Suprapubic skin (tissue), 4 donors: ENCODE results near the gene CLASP2. TPM values are rescaled to one million over a fixed set of nuclear protein-coding genes. Genes with fewer than 3 reads are reported as not detected.
"Not testable (repeated sequence)": the region's sequence is repeated elsewhere in the genome, so short reads cannot be mapped to it uniquely, and the experiment has no call there.

Source experiments
- DNase-seq, 2 donors: peaks; one replicate each; pipeline ENCODE4 v3.0.0-alpha.2; 2019; ENCODE audit warnings: low spot score in 2 of 2
- H3K27ac ChIP-seq: fragments of 200-600 bp; sonication (generic); one replicate; pipeline ENCODE4 v1.5.1; 2019
- H3K27me3 ChIP-seq: fragments of 200-600 bp; sonication (generic); one replicate; pipeline ENCODE4 v1.5.1; 2019
- H3K36me3 ChIP-seq: fragments of 200-600 bp; sonication (generic); one replicate; pipeline ENCODE4 v1.5.1; 2019
- H3K4me1 ChIP-seq: fragments of 200-600 bp; sonication (generic); one replicate; pipeline ENCODE4 v1.5.1; 2019
- H3K4me3 ChIP-seq: fragments of 200-600 bp; sonication (generic); one replicate; pipeline ENCODE4 v1.5.1; 2019; ENCODE audit warnings: mild to moderate bottlenecking
- H3K9me3 ChIP-seq: fragments of 200-600 bp; sonication (generic); one replicate; pipeline ENCODE4 v1.5.1; 2019
- EP300 ChIP-seq: sonication (generic); formaldehyde crosslinking; IDR thresholded peaks from one replicate; pipeline ENCODE4 v1.6.1; 2017; ENCODE audit warnings: antibody characterized with exemption
- POLR2A ChIP-seq, 2 donors: fragments of 450-650 bp; IDR thresholded peaks; one replicate each; pipeline ENCODE4 v1.6.1; 2017; ENCODE audit warnings: antibody characterized with exemption in 2 of 2, mild to moderate bottlenecking in 2 of 2, moderate library complexity in 2 of 2
- POLR2AphosphoS5 ChIP-seq, 3 donors: sonication (generic); formaldehyde crosslinking; IDR thresholded peaks; one replicate each; pipeline ENCODE4 v1.6.1; 2017; ENCODE audit warnings: antibody characterized with exemption in 3 of 3
- WGBS: methylation state at CpG from one replicate; pipeline ENCODE4 v1.1.5; 2018; 5-methylcytosine and 5-hydroxymethylcytosine counted together
- total RNA-seq, 4 donors: library from RNA; depleted of rRNA; stranded (reverse); fragments of >200 nt; gene quantifications; one replicate each; pipeline ENCODE4 v1.1.0, GENCODE V29; 2016
- TF ChIP-seq, protein P1 (sequence below), 2 donors: fragments of 200-600 bp in 1 of 2; fragments of 450-650 bp in 1 of 2; sonication (generic) in 1 of 2; IDR thresholded peaks; one replicate each; pipeline ENCODE4 v1.5.1; 2016 to 2019; ENCODE audit warnings: antibody characterized with exemption in 2 of 2, mild to moderate bottlenecking in 1 of 2, moderate library complexity in 1 of 2

Gene CLASP2
- total RNA-seq, 4 donors from 2014 or later = 44.8 to 140 (median 59.7) TPM

DNA sequence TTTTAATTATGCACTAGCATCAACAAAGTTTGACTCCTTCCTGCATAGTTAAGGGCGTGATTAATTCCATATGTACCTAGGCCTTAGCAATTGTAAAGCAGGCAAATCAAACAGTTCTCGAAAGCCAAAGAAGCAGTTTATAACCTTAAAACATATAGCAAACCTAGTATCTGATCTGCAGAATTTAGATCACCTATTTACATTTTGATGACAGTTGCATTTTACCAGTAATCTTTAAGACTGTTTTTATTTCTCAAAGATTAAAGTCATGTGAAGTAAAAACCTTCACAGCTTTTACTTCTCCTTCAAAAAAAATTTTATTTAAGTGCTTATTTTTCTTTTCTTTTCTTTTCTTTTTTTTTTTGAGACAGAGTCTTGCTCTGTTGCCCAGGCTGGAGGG is 257.0 kb downstream of the CLASP2 start:
- no peaks in the 10 kb centered on the region for H3K36me3 ChIP-seq
- no peaks in the 10 kb centered on the region for H3K27me3 ChIP-seq
- peaks cover 3% of the 10 kb centered on the region for H3K9me3 ChIP-seq
- no peak for DNase-seq
- no peaks in the 10 kb centered on the region for H3K4me1 ChIP-seq
- H3K4me3 ChIP-seq = no peak overlapping the region
- TF ChIP-seq POLR2AphosphoS5 (IDR thresholded peaks at IDR 0.05) (no peak), EP300 (no peak), POLR2A (IDR thresholded peaks at IDR 0.05) (no peak)
- TF ChIP-seq, protein P1, sequence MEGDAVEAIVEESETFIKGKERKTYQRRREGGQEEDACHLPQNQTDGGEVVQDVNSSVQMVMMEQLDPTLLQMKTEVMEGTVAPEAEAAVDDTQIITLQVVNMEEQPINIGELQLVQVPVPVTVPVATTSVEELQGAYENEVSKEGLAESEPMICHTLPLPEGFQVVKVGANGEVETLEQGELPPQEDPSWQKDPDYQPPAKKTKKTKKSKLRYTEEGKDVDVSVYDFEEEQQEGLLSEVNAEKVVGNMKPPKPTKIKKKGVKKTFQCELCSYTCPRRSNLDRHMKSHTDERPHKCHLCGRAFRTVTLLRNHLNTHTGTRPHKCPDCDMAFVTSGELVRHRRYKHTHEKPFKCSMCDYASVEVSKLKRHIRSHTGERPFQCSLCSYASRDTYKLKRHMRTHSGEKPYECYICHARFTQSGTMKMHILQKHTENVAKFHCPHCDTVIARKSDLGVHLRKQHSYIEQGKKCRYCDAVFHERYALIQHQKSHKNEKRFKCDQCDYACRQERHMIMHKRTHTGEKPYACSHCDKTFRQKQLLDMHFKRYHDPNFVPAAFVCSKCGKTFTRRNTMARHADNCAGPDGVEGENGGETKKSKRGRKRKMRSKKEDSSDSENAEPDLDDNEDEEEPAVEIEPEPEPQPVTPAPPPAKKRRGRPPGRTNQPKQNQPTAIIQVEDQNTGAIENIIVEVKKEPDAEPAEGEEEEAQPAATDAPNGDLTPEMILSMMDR (IDR thresholded peaks at IDR 0.05) = no peak
- no peak overlapping the region for H3K27ac ChIP-seq
- 91% methylated on average over 2 of the region's 2 CpGs for WGBS

DNA sequence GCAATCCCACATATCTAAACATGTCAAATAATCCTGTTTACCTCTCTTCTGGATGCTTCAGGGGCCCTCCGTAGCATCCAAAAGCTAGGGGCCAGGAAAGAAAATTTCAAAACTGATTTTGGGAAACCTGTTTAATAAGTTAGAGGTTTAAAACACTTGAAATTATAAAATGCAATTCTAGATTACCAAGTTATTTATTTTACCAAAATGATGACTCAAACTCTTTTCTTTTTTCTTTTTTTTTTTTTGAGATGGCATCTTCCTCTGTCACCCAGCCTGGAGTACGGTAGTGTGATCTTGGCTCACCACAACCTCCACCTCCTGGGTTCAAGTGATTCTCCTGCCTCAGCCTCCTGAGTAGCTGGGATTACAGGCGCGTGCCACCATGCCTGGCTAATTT is 258.5 kb downstream of the CLASP2 start:
- not testable (repeated sequence) for H3K4me3 ChIP-seq, H3K27ac ChIP-seq, H3K36me3 ChIP-seq, H3K27me3 ChIP-seq, DNase-seq, H3K4me1 ChIP-seq, H3K9me3 ChIP-seq
- WGBS = 95% methylated on average over 4 of the region's 4 CpGs

DNA sequence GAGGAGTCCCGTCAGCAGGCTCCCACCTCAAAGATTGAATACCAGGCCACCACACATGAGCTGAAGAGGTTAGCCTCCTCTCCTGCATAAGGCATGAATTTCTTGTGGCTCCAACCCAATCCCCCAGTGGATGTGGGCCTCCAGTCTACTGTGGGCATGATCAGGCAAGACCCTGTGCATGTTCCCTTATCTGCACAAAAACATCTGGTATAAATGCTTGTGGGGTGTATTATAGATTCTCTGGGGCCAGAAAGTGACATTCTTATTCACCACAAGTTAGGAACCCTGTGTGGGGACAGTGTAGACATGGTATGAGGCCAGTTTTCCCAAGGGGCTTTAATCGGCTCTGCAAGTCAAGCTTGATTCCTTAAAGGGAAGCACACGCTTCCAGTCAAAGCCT is 259.6 kb downstream of the CLASP2 start:
- H3K36me3 ChIP-seq = no peaks in the 10 kb centered on the region
- H3K27me3 ChIP-seq = no peaks in the 10 kb centered on the region
- TF ChIP-seq POLR2A (IDR thresholded peaks at IDR 0.05) (no peak), EP300 (no peak), POLR2AphosphoS5 (IDR thresholded peaks at IDR 0.05) (no peak)
- TF ChIP-seq, protein P1 (IDR thresholded peaks at IDR 0.05) = no peak
- no peak overlapping the region for H3K27ac ChIP-seq
- H3K4me3 ChIP-seq = no peak overlapping the region
- H3K9me3 ChIP-seq = peaks cover 3% of the 10 kb centered on the region
- H3K4me1 ChIP-seq = no peaks in the 10 kb centered on the region
- WGBS = 87% methylated on average over 3 of the region's 3 CpGs
- no peak for DNase-seq

DNA sequence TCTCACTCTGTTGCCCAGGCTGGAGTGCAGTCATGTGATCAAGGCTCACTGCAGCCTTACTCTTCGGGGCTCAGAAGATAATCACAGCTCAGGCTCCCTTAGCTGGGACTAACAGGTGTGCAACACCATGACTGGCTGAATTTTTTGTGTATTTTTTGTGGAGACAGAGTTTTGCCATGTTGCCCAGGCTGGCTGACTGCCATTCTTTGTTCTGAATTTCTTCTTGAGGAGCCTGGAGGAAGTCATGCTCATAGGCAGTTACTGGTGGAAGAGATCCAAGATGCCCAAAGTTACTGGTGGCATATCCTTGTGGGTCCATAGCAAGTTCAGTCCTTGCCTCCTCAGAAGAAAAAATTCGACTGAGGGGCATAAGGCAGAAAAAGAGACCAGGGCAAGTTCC is 261.3 kb downstream of the CLASP2 start:
- TF ChIP-seq POLR2A (IDR thresholded peaks at IDR 0.05) (no peak), EP300 (no peak), POLR2AphosphoS5 (IDR thresholded peaks at IDR 0.05) (no peak)
- TF ChIP-seq, protein P1 (IDR thresholded peaks at IDR 0.05) = no peak
- WGBS = 69% methylated on average over 2 of the region's 2 CpGs
- H3K4me3 ChIP-seq = no peak overlapping the region

DNA sequence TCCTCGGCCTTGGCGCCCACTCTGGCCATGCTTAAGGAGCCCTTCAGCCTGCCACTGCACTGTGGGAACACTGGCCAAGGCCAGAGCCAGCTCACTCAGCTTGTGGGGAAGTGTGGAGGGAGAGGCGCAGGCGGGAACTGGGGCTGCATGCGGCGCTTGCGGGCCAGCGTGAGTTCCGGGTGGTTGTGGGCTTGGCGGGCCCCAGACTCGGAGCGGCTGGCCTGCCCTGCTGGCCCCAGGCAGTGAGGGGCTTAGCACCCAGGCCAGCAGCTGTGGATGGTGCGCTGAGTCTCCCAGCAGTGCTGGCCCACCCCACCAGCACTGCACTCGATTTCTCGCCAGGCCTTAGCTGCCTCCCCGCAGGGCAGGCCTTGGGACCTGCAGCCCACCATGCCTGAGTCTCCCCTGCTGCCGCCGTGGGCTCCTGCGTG is 264.7 kb downstream of the CLASP2 start:
- TF ChIP-seq, protein P1 (IDR thresholded peaks at IDR 0.05) = no peak
- TF ChIP-seq POLR2A (IDR thresholded peaks at IDR 0.05) (no peak), POLR2AphosphoS5 (IDR thresholded peaks at IDR 0.05) (no peak), EP300 (no peak)

More for the DNA sequence above, 261.3 kb downstream of the CLASP2 start:
- no peaks in the 10 kb centered on the region for H3K36me3 ChIP-seq
- H3K9me3 ChIP-seq = peaks cover 3% of the 10 kb centered on the region
- H3K27ac ChIP-seq = no peak overlapping the region
- H3K4me1 ChIP-seq = no peaks in the 10 kb centered on the region
- no peaks in the 10 kb centered on the region for H3K27me3 ChIP-seq
- DNase-seq = no peak

DNA sequence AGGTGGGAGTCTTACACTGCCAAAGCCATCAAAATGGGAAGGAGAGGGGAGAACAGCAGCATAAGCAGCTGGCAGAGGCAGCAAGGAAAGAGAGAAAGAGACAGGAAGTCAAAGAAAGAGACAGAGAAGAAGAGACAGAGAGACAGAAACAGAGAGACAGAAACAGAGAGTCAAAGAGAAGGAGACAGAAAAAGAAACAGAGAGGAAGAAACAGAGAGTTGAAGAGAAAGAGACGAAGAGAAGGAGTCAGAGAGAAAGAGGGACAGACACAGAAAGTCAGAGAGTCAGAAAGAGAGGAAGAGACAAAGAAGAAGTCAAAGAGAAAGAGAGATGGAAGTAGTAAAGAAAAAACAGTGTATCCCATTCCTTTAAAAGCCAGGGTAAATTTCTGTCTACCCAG is 266.1 kb downstream of the CLASP2 start:
- not testable (repeated sequence) for H3K27me3 ChIP-seq, H3K27ac ChIP-seq, H3K9me3 ChIP-seq, H3K36me3 ChIP-seq, H3K4me3 ChIP-seq, DNase-seq, H3K4me1 ChIP-seq
- WGBS = 86% methylated on average over 1 of the region's 1 CpG

More for the DNA sequence above, 264.7 kb downstream of the CLASP2 start:
- DNase-seq = no peak
- no peak overlapping the region for H3K4me3 ChIP-seq
- peaks cover 3% of the 10 kb centered on the region for H3K9me3 ChIP-seq
- no peak overlapping the region for H3K27ac ChIP-seq
- H3K4me1 ChIP-seq = no peaks in the 10 kb centered on the region
- 95% methylated on average over 18 of the region's 19 CpGs for WGBS
- no peaks in the 10 kb centered on the region for H3K27me3 ChIP-seq
- H3K36me3 ChIP-seq = no peaks in the 10 kb centered on the region
